ENCODE data around the gene PRG3. TPM values are rescaled to one million over a fixed set of nuclear protein-coding genes. Genes with fewer than 3 reads are reported as not detected.

PRG3 gene
- total RNA-seq, 1 experiment from 2014 or later = not detected

GRCh38 chr11:57374966-57375365 is 6.0 kb downstream of the PRG3 start:
- Histone ChIP-seq H3K9me2 (ENCODE audit: insufficient read depth) (no peaks in the 10 kb centered on the region), H3K27me3 (ENCODE audit: insufficient read depth, low read length) (peaks cover 20% of the 10 kb centered on the region), H2AFZ (ENCODE audit: low read depth, low read length, poor library complexity, severe bottlenecking) (no peak overlapping the region), H3K9ac (ENCODE audit: low read length) (no peak overlapping the region), H4K20me1 (ENCODE audit: insufficient read depth) (no peaks in the 10 kb centered on the region), H3K4me2 (ENCODE audit: low read length) (no peak overlapping the region), H3K36me3 (ENCODE audit: control insufficient read depth in 1 of 2, insufficient read depth in 2 of 2, low read length in 2 of 2) (no peaks in the 10 kb centered on the region), H3K4me1 (ENCODE audit: control insufficient read depth in 1 of 2, insufficient read depth in 2 of 2, low read length in 2 of 2) (no peaks in the 10 kb centered on the region), H3K27ac (ENCODE audit: low read depth, low read length) (no peak overlapping the region), H3K9me3 (ENCODE audit: control insufficient read depth in 1 of 2, insufficient read depth in 1 of 2, low read depth in 1 of 2, low read length in 2 of 2) (no peaks in the 10 kb centered on the region), H3K4me3 (replicated peaks in 1 of 2; ENCODE audit: low read depth in 1 of 2, low read length in 2 of 2) (no peak overlapping the region), H3K79me2 (ENCODE audit: insufficient read depth, low read length) (no peaks in the 10 kb centered on the region)
- BruUV-seq (replicated peaks) = no TSS peak
- no peak for ATAC-seq
- intact Hi-C loops (cut with micrococcal nuclease) = no loop called here
- DNase-seq (ENCODE audit: low read depth, low spot score) = no peak
- TF ChIP-seq ZNF274 (IDR thresholded peaks at IDR 0.05; ENCODE audit: low read depth, low read length) (no peak), SP1 (IDR thresholded peaks at IDR 0.05; ENCODE audit: low read depth) (no peak), SRF (IDR thresholded peaks at IDR 0.05; ENCODE audit: low read depth) (no peak), REST (IDR thresholded peaks at IDR 0.05; ENCODE audit: low read depth) (no peak), EGR1 (IDR thresholded peaks at IDR 0.05; ENCODE audit: low read depth) (no peak), YY1 (IDR thresholded peaks at IDR 0.05; ENCODE audit: extremely low read depth, insufficient replicate concordance, low read depth, low read length) (no peak)
- ChIA-PET RAD21 (ENCODE audit: low non-redundant PET in 1 of 2, low total read pairs in 2 of 2, uncharacterized antibody in 2 of 2, unreplicated experiment in 2 of 2) (no interaction called here), POLR2A (no interaction called here), CTCF (no interaction called here)

GRCh38 chr11:57373146-57373545 is 7.8 kb downstream of the PRG3 start:
- DNase-seq (ENCODE audit: low read depth, low spot score) (no peak), ATAC-seq (no peak)
- H4K20me1 ChIP-seq (ENCODE audit: insufficient read depth) = no peaks in the 10 kb centered on the region
- no peaks in the 10 kb centered on the region for H3K79me2 ChIP-seq (ENCODE audit: insufficient read depth, low read length)
- ChIA-PET CTCF (no interaction called here), POLR2A (no interaction called here), RAD21 (ENCODE audit: low non-redundant PET in 1 of 2, low total read pairs in 2 of 2, uncharacterized antibody in 2 of 2, unreplicated experiment in 2 of 2) (no interaction called here)
- H3K27me3 ChIP-seq (ENCODE audit: insufficient read depth, low read length) = peaks cover 8% of the 10 kb centered on the region; the same call in 1 of the 2 replicates
- intact Hi-C loops (cut with micrococcal nuclease) = no loop called here
- no peak overlapping the region for H3K4me3 ChIP-seq (replicated peaks in 1 of 2; ENCODE audit: low read depth in 1 of 2, low read length in 2 of 2)
- H3K4me1 ChIP-seq (ENCODE audit: control insufficient read depth in 1 of 2, insufficient read depth in 2 of 2, low read length in 2 of 2) = no peaks in the 10 kb centered on the region
- no peak overlapping the region for H3K4me2 ChIP-seq (ENCODE audit: low read length)
- TF ChIP-seq FOSL1 (IDR thresholded peaks at IDR 0.05; ENCODE audit: low read depth) (no peak), MAX (IDR thresholded peaks at IDR 0.05) (no peak), ZNF274 (IDR thresholded peaks at IDR 0.05; ENCODE audit: low read depth, low read length) (no peak), EGR1 (IDR thresholded peaks at IDR 0.05; ENCODE audit: low read depth) (no peak), YY1 (IDR thresholded peaks at IDR 0.05; ENCODE audit: extremely low read depth, insufficient replicate concordance, low read depth, low read length) (no peak), ATF3 (IDR thresholded peaks at IDR 0.05) (no peak), ZFX (IDR thresholded peaks at IDR 0.05) (no peak), CTCF (IDR thresholded peaks at IDR 0.05 in 2 of 3, conservative IDR thresholded peaks at IDR 0.05 in 1 of 3; ENCODE audit: borderline replicate concordance in 1 of 3, insufficient read depth in 1 of 3, low read depth in 2 of 3, low read length in 2 of 3) (no peak), SRF (IDR thresholded peaks at IDR 0.05; ENCODE audit: low read depth) (no peak), EZH2phosphoT487 (IDR thresholded peaks at IDR 0.05; ENCODE audit: borderline replicate concordance) (no peak), EZH2 (IDR thresholded peaks at IDR 0.05) (no peak)
- H3K9me3 ChIP-seq (ENCODE audit: control insufficient read depth in 1 of 2, insufficient read depth in 1 of 2, low read depth in 1 of 2, low read length in 2 of 2) = no peaks in the 10 kb centered on the region
- H3K9ac ChIP-seq (ENCODE audit: low read length) = no peak overlapping the region
- no peak overlapping the region for H3K27ac ChIP-seq (ENCODE audit: low read depth, low read length)
- BruUV-seq (replicated peaks) = no TSS peak
- H3K9me2 ChIP-seq (ENCODE audit: insufficient read depth) = no peaks in the 10 kb centered on the region
- H2AFZ ChIP-seq (ENCODE audit: low read depth, low read length, poor library complexity, severe bottlenecking) = no peak overlapping the region
- no peaks in the 10 kb centered on the region for H3K36me3 ChIP-seq (ENCODE audit: control insufficient read depth in 1 of 2, insufficient read depth in 2 of 2, low read length in 2 of 2)
